Colonic mucosa (tissue), 4 donors: ENCODE measurements around the gene IL12RB2. TPM values are rescaled to one million over a fixed set of nuclear protein-coding genes. Genes with fewer than 3 reads are reported as not detected.

ENCODE experiments used
- DNase-seq: peaks from one replicate; pipeline ENCODE4 v3.0.0-alpha.2; 2020
- H3K27ac ChIP-seq: fragments of 200-600 bp; one replicate; pipeline ENCODE4 v1.8.0; 2021
- H3K27me3 ChIP-seq: fragments of 200-600 bp; one replicate; pipeline ENCODE4 v1.8.0; 2021
- H3K36me3 ChIP-seq: fragments of 200-600 bp; one replicate; pipeline ENCODE4 v1.8.0; 2021
- H3K4me1 ChIP-seq: fragments of 200-600 bp; one replicate; pipeline ENCODE4 v1.8.0; 2021; ENCODE audit warnings: mild to moderate bottlenecking
- H3K4me3 ChIP-seq: fragments of 200-600 bp; one replicate; pipeline ENCODE4 v1.8.0; 2021
- H3K9ac ChIP-seq, 2 donors: one replicate each; pipeline ENCODE4 v1.7.0; 2013; ENCODE audit warnings: control low read depth in 2 of 2, low read depth in 2 of 2, low read length in 2 of 2
- H3K9me3 ChIP-seq: fragments of 200-600 bp; one replicate; pipeline ENCODE4 v1.8.0; 2021
- intact Hi-C: fragments of 100-400 bp; cut with DNase I; formaldehyde crosslinking; loops from one replicate; pipeline ENCODE4 v1.14.1; 2022
- total RNA-seq, 2 donors: library from RNA; stranded (reverse); fragmentation: NEBNext Ultra II Directional in 1 of 2; extraction: Animal tissue kit (Norgen Biotek cat#: 25700) in 1 of 2; gene quantifications; one replicate each; pipeline ENCODE4 v1.2.1, GENCODE V29; 2021
- TF ChIP-seq, protein P1 (sequence below): fragments of 200-600 bp; IDR thresholded peaks from one replicate; pipeline ENCODE4 v1.8.0; 2022; ENCODE audit warnings: antibody characterized with exemption, mild to moderate bottlenecking
- donor health status: healthy.
- donor health status: DM: no; HTN: no; CAD: no.
- donor health status: DM: no; HTN: no; CAD: no.

Gene IL12RB2
- total RNA-seq, 2 donors from 2014 or later: 0.48 to 0.62 TPM

DNA sequence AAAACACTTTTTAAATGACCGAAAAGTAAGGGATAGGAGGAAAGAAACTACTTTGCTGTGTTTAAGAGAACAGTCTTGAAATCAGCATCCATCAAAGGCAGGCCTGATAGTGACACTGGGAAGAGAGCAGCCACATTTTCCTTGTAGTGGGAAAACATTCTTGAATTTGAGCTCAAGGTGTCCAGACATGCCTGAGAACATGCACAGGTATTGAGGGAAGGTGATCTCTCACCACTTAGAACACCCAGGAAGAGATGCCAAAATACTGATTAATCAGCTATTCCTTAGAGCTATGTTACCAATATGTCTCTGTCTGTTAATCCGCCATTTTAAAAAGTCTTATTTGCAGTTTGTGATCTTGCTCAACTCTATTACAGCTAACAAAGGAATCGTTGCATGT lies 25.9 kb downstream of the IL12RB2 start:
- no peak for DNase-seq
- intact Hi-C loops: no loop called here
- no peak overlapping the region for H3K9ac ChIP-seq
- H3K9me3 ChIP-seq: no peaks in the 10 kb centered on the region
- no peak overlapping the region for H3K27ac ChIP-seq
- TF ChIP-seq, protein P1, sequence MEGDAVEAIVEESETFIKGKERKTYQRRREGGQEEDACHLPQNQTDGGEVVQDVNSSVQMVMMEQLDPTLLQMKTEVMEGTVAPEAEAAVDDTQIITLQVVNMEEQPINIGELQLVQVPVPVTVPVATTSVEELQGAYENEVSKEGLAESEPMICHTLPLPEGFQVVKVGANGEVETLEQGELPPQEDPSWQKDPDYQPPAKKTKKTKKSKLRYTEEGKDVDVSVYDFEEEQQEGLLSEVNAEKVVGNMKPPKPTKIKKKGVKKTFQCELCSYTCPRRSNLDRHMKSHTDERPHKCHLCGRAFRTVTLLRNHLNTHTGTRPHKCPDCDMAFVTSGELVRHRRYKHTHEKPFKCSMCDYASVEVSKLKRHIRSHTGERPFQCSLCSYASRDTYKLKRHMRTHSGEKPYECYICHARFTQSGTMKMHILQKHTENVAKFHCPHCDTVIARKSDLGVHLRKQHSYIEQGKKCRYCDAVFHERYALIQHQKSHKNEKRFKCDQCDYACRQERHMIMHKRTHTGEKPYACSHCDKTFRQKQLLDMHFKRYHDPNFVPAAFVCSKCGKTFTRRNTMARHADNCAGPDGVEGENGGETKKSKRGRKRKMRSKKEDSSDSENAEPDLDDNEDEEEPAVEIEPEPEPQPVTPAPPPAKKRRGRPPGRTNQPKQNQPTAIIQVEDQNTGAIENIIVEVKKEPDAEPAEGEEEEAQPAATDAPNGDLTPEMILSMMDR: no peak
- H3K27me3 ChIP-seq: no peaks in the 10 kb centered on the region
- H3K36me3 ChIP-seq: no peaks in the 10 kb centered on the region
- no peak overlapping the region for H3K4me3 ChIP-seq
- H3K4me1 ChIP-seq: no peaks in the 10 kb centered on the region

DNA sequence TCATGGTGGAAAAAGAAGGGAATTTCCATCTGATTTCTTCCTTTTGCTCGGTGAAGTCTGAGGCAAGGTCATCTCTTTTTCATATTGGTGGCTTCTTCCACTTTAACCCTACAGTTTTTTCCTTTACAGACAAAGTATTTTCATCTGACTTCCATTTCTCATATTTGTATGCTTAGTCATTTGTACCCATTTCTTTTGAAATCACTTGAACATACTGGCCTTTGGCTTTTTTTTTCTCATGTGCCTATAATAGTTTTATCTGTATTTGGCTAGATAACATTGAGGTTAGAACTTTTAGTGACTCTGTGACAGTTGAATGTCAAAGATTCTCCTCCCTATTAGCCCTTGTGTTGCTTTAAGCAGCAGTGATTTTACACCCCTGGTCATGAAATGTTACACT lies 27.7 kb downstream of the IL12RB2 start:
- Histone ChIP-seq H3K9me3 (no peaks in the 10 kb centered on the region), H3K27me3 (no peaks in the 10 kb centered on the region), H3K4me3 (no peak overlapping the region), H3K9ac (no peak overlapping the region), H3K36me3 (no peaks in the 10 kb centered on the region), H3K4me1 (no peaks in the 10 kb centered on the region), H3K27ac (no peak overlapping the region)
- intact Hi-C loops: no loop called here
- TF ChIP-seq, protein P1: no peak
- DNase-seq: no peak

DNA sequence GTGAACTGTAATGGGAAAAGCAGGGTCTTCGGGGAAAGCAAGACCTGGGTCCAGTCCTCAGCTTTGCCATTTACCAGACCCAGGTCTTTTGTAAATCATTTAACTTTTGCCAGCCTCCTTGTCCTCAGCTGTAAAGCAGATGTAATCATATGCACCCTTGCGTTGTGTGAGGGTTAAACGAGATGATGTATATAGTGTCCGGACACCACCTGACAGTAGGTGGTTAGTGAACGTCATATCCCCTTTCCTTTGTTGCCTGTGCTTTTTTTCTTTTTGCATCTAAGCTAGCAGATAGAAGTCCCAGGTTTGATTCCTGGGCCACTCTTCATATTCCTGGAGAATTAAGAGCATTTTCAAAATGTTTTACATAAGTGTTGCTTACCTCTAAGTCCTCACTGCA lies 28.5 kb downstream of the IL12RB2 start:
- intact Hi-C loops: no loop called here
- Histone ChIP-seq H3K27ac (no peak overlapping the region), H3K27me3 (no peaks in the 10 kb centered on the region), H3K4me1 (no peaks in the 10 kb centered on the region), H3K9me3 (no peaks in the 10 kb centered on the region), H3K4me3 (no peak overlapping the region), H3K36me3 (no peaks in the 10 kb centered on the region), H3K9ac (no peak overlapping the region)
- DNase-seq: no peak
- TF ChIP-seq, protein P1: no peak

DNA sequence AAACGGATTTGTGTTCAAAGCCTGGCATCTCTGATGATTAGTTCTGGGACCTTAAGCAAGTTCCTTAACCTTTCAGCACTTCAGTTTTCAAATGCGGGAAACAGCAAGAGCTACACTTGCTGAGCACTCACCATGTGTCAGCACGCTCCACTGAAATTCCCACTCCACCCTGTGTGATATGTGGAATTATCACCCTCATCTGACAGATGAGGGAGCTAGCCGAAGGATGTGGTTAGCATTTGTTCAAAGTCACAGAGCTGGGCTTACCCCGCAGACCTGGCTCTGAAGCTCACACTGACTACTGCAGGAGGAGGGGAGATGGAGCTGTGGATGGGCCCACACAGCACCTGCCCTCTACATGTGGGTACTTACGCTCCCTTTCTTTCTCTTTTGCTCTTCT lies 29.1 kb downstream of the IL12RB2 start:
- H3K36me3 ChIP-seq: no peaks in the 10 kb centered on the region
- H3K4me3 ChIP-seq: no peak overlapping the region
- intact Hi-C loops: no loop called here
- H3K4me1 ChIP-seq: no peaks in the 10 kb centered on the region
- no peaks in the 10 kb centered on the region for H3K27me3 ChIP-seq
- no peak overlapping the region for H3K27ac ChIP-seq
- TF ChIP-seq, protein P1: no peak
- no peak for DNase-seq
- no peak overlapping the region for H3K9ac ChIP-seq
- H3K9me3 ChIP-seq: no peaks in the 10 kb centered on the region

DNA sequence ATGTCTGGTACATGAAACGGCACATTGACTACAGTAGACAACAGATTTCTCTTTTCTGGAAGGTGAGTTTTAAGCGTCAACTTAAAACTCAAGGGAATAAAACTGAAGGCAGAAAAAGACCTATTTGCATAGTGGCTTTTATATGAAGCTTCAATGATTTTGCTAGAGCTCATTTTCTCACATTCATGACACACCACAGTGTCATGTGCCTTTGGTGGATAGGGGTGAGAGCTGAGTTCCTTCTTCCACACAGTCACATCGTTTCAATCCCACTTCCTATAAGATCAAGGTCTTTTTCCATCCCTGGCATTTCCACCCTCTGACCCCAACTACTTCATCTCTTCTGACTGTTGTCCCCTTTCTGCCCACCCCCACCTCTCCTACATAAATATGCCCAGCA lies 31.0 kb downstream of the IL12RB2 start:
- Histone ChIP-seq H3K9ac (no peak overlapping the region), H3K27me3 (no peaks in the 10 kb centered on the region), H3K27ac (no peak overlapping the region), H3K9me3 (no peaks in the 10 kb centered on the region), H3K36me3 (no peaks in the 10 kb centered on the region), H3K4me1 (no peaks in the 10 kb centered on the region), H3K4me3 (no peak overlapping the region)
- DNase-seq: no peak
- TF ChIP-seq, protein P1: no peak
- intact Hi-C loops: no loop called here
